Retinal pigment epithelial cell (primary cell): ENCODE measurements around the gene CHD5.

Experiments used
- DNase-seq: peaks from one replicate; pipeline ENCODE4 v3.0.0-alpha.2; 2010; ENCODE audit warnings: low read depth
- H3K4me3 ChIP-seq: 2 replicates; pipeline ENCODE4 v1.5.1; 2011; ENCODE audit warnings: mild to moderate bottlenecking, low read length, control low read depth, moderate library complexity
- CTCF ChIP-seq: conservative IDR thresholded peaks from 2 replicates; pipeline ENCODE4 v1.5.1; 2011; ENCODE audit warnings: low read depth, low read length, control low read depth, inconsistent platforms

CHD5 gene

GRCh38 chr1:6166655-6167390 is 13.3 kb downstream of the CHD5 start:
- no peak for TF ChIP-seq CTCF
- no peak for DNase-seq
- no peak overlapping the region for H3K4me3 ChIP-seq

GRCh38 chr1:6166221-6166620 is 13.9 kb downstream of the CHD5 start:
- no peak for TF ChIP-seq CTCF
- DNase-seq: no peak
- H3K4me3 ChIP-seq: no peak overlapping the region

GRCh38 chr1:6165441-6165985 is 14.6 kb downstream of the CHD5 start:
- no peak overlapping the region for H3K4me3 ChIP-seq
- no peak for TF ChIP-seq CTCF
- DNase-seq: no peak

GRCh38 chr1:6165027-6165426 is 15.1 kb downstream of the CHD5 start:
- no peak for DNase-seq
- H3K4me3 ChIP-seq: no peak overlapping the region
- no peak for TF ChIP-seq CTCF

- no peak for DNase-seq
- no peak overlapping the region for H3K4me3 ChIP-seq
- TF ChIP-seq CTCF: no peak
Observed at GRCh38 chr1:6163973-6164617, 16.0 kb downstream of the CHD5 start.

- TF ChIP-seq CTCF: no peak
- no peak for DNase-seq
- no peak overlapping the region for H3K4me3 ChIP-seq
Observed at GRCh38 chr1:6163191-6163972, 16.7 kb downstream of the CHD5 start.
